GM20000 (cell line): Measurements from ENCODE around the gene ZPR1.

Experiments used
- DNase-seq: peaks from one replicate; pipeline ENCODE4 v3.0.0; 2012; ENCODE audit warnings: low spot score
- CTCF ChIP-seq: IDR thresholded peaks from 2 replicates; pipeline ENCODE4 v1.5.1; 2012; ENCODE audit warnings: mild to moderate bottlenecking, control low read depth; ENCODE audit errors: extremely low read depth, missing control alignments

ZPR1 gene

GRCh38 chr11:116832350-116833290 is 44.8 kb upstream of the ZPR1 start:
- DNase-seq = no peak
- no peak for TF ChIP-seq CTCF

- DNase-seq = no peak
- no peak for TF ChIP-seq CTCF
Measured at GRCh38 chr11:116831790-116832349, 44.0 kb upstream of the ZPR1 start.

GRCh38 chr11:116830184-116830912 is 42.5 kb upstream of the ZPR1 start:
- TF ChIP-seq CTCF = no peak
- DNase-seq = no peak

- DNase-seq = no peak
- TF ChIP-seq CTCF = no peak
Measured at GRCh38 chr11:116829525-116830183, 41.8 kb upstream of the ZPR1 start, which contains the start of gene APOC3. Gene APOC3 (plus strand): TSS chr11:116829907. CDS start chr11:116830583, 676 bp downstream.

- TF ChIP-seq CTCF = no peak
- no peak for DNase-seq
Measured at GRCh38 chr11:116828632-116829524, 41.1 kb upstream of the ZPR1 start.

GRCh38 chr11:116827461-116827860 is 39.6 kb upstream of the ZPR1 start:
- DNase-seq = no peak
- no peak for TF ChIP-seq CTCF
